Stimulated activated CD4-positive, alpha-beta T cell treated with anti-CD3 and anti-CD28 coated beads, Interleukin-2, amount 100 ng/mL, for 48 hours (primary cell): ENCODE results near the gene PIGP.
"Not testable (repeated sequence)": the region's sequence is repeated elsewhere in the genome, so short reads cannot be mapped to it uniquely, and the experiment has no call there.

Source experiments
- DNase-seq, 2 donors: peaks; one replicate each; pipeline ENCODE4 v3.0.0-alpha.2; 2020

The PIGP gene

DNA sequence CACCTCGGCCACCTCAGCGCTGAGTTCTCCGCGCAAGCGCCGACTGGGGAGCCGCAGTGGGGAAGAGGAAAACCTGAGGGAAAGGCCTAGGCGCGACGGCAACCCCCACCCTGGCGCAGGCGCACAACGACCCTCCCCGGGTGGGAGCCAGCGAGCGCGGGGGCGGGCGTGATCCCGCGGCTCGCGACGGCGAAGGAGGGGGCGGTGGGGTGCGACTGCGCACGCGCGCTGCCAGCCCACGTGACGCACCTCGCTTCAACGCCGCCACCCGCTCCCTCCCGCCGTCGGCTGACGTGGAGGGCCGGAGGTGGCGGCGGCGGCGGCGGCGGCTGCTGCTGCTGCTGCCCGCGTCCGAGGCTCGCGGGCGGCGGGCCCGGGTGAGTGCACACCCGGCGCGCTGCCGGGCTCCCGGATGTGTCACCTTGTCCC lies at the start of gene PIGP, which contains the start of gene TTC3:
TSS of gene PIGP (minus strand) at position 84 of the 429 bp plus-strand sequence. CDS start 556 bp downstream, outside the sequence.
TSS of gene TTC3 (plus strand) at position 267 of the 429 bp plus-strand sequence. CDS start 14,004 bp downstream, outside the sequence.
- DNase-seq = peak; percentile 94 to 97

- DNase-seq = no peak
Measured at GRCh38 chr21:37119421-37120218, 46.7 kb upstream of the PIGP start.

DNA sequence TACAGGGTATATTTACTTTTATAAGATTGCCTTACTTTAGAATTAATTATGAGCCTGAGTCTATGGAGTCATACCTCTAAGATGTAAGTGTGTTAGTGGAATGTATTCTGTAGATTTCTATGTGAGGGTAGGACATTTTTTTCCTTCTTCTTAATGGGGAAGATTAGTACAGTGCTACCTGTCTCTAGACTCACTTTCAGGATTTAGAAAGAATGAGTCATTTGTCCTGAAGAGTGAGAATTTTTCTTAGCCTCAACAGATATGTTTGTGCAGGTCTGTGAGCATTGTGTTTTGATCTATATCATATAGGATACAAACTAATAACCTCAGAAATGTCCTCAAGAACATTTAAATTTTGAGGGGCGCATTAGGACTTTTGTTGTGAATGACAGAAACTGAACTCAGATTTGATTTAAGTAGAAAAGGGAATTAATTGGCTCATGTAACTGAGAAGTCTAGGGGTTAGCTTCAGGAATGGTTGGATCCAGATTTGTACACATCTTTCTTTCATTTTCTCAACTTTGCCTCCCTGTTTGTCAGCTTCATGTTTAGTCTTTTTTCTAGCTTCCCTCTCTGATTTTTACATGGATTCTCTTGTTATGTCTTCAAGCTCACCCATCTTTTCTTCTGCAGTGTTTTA lies 45.4 kb upstream of the PIGP start:
- DNase-seq = no peak

- no peak for DNase-seq
Measured at GRCh38 chr21:37117204-37117603, 44.3 kb upstream of the PIGP start.

GRCh38 chr21:37116459-37116858 lies 43.6 kb upstream of the PIGP start:
- not testable (repeated sequence) for DNase-seq

GRCh38 chr21:37114301-37114700 lies 41.4 kb upstream of the PIGP start:
- DNase-seq = not testable (repeated sequence)

DNA sequence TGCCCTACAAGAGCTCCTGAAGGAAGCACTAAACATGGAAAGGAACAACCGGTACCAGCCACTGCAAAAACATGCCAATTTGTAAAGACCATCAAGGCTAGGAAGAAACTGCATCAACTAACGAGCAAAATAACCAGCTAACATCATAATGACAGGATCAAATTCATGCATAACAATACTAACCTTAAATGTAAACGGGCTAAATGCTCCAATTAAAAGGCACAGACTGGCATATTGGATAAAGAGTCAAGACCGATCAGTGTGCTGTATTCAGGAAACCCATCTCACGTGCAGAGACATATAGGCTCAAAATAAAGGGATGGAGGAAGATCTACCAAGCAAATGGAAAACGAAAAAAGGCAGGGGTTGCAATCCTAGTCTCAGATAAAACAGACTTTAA lies 38.2 kb upstream of the PIGP start:
- DNase-seq = not testable (repeated sequence)

GRCh38 chr21:37106998-37107397 lies 34.1 kb upstream of the PIGP start:
- no peak for DNase-seq

DNA sequence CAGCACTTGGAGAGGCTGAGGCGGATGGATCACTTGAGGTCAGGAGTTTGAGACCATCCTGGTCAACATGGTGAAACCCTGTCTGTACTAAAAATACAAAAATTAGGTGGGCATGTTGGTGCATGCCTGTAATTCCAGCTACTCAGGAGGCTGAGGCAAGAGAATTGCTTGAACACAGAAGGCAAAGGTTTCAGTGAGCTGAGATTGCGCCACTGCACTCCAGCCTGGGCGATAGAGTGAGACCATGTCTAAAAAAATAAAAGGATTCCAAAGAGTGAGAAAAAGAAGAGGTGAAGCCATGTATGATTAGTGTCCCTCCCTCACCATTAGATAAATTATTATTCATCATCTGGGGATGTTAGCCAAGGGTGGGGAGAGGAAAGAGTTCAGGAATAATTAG lies 29.9 kb upstream of the PIGP start:
- DNase-seq = not testable (repeated sequence)

DNA sequence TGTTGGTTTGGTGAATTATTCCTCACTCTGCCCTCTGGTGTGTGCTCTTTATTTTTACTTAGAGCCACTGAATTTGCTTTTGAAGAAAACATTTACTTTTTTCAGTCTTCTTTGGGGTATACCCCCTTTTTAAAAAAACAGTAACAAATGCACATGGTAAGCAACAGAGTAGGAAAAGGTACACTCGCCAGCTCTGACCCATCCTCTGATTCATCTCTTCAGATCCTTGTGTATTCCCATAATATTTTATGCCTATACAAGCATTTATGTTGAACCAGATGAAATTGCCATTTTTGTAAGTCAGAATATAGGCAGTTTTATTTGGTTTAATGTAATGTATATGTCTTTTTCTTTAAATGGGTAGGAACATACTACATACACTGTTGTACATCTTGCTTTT lies 28.5 kb upstream of the PIGP start:
- no peak for DNase-seq

DNA sequence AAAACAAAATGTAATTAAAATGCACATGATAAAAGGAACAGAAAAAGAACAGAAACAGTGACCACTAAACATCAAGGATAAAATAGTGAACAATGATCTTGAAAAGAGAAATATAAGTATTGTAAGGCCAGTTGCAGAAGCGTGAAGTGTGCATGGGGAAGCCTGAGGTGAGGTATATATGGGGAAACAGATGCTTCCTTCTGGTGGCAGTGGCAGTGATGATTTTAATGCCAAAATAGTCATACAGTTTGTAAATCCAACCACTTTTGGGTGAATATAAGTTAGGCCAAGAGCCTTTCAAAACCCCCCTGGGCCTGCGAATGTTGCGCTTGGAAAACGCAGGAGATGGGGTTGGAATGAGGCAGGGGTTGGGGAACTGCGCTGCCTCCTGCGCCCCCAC lies 27.4 kb upstream of the PIGP start:
- no peak for DNase-seq

DNA sequence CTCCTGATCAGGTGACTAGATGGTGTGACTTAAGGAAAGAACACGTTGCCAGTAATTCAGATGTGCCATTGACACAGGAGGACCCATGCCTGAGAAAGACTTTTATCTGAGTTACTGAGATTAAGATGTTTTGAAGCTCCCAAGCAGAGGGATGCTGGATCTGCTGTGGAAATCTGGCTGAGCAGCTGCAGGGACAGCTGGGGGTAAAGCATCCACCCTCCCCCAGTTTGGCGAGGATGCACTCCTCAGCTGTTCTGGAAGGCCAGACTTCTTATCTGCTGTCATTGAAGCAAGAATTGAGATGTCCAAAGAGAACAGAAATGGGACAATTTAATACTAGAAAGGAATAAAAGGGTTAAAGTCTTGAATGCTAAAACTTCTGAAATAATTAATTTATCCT lies 25.9 kb upstream of the PIGP start:
- DNase-seq = no peak

- DNase-seq = no peak
Measured at GRCh38 chr21:37095821-37096220, 22.9 kb upstream of the PIGP start.

- no peak for DNase-seq
Measured at GRCh38 chr21:37093977-37094376, 21.1 kb upstream of the PIGP start.

GRCh38 chr21:37088186-37088735 lies 15.4 kb upstream of the PIGP start:
- DNase-seq = no peak

DNA sequence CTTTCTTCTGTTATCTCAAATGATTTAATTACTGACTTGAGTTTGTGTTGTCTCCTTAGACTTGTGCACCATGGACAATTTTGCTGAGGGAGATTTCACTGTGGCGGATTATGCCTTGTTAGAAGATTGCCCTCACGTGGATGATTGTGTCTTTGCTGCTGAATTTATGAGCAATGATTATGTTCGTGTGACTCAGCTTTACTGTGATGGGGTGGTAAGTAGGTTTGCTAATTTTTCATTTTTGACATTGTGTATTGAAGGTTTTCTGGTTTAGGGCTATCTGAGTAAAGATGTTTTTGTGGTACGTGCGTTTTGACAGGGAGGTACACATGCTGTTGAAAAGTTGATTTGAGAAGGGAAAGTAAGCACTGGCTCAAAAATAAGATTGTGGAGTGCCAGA lies 14.3 kb upstream of the PIGP start:
- DNase-seq = no peak

DNA sequence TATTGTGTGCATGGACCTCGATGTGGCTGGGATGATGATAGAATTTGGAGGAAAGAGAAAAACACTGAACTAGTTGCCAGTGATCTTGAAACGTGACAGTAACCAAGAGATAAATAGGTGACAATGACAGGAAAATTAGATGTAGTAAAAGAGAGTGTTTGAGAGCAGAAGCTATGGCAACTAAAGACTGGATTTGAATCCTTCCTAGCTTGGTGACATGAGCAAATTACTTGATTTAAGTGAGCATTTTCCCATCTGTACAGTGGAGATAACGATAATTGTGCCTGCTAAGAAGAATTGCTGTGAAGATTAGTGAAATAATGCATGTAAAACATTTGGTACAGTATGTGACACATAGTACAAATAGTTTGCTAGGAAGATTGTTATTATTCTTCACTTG lies 12.9 kb upstream of the PIGP start:
- DNase-seq = no peak

GRCh38 chr21:37082856-37083528 lies 10.1 kb upstream of the PIGP start:
- no peak for DNase-seq

DNA sequence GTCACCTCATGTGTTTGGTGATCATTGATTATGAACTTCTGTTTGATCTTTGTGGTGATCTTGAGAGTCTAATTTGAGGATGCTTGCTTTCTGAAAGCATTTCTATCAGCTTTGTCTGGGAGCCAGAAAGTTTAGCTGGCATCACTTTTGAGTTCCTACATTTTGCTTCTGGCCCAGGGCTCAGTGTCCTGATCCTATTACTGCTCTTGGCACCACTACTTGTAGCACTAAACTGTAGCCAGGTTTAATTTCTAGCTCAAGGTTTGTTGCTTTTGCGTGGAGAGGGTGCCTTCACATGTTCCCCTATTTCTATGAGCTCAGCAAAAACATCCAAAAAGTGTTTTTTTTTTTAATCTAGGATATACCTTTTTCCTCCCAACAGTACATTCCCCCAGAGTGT lies 9.5 kb upstream of the PIGP start:
- no peak for DNase-seq

DNA sequence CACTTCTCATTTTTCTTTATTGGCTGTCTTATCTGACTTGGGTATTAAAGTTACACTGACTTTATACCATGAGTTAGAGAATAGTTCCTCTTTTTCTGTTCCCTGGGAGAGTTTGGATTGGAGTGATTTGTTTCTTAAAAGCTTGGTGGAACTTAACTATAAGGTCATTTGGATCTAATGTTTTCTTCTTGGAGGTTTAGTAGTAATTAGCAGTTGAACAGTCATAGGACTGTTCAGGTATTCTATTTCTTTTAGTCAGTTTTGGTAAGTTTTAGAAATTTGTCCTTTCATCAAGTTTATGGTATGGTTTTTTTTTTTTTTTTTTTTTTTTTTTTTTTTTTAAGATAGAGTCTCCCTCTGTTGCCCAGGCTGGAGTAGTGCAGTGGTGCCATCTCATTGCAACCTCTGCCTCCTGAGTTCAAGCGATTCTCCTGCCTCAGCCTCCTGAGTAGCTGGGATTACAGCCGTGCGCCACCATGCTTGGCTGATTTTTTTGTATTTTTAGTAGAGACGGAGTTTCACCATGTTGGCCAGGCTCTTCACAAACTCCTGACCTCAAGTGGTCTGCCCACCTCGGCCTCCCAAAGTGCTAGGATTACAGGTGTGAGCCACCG lies 6.4 kb upstream of the PIGP start:
- DNase-seq = no peak

DNA sequence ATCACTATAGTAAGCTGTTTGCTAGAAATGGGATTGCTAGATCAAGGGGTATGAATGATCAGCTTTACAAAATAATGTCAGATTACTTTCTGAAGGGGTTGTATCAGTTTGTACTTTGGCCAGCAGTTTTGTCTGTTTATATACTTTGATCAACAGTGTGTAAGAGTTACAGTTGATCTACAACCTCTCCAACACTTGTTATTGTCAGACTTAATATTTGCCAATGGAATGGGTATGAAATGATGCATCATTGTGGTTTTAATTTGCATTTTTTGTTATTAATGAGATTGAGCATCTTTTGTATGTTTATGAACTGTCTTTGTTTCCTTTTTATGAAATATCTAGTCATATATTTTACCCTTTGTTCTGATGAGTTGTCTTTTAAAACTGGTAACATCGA lies 4.5 kb upstream of the PIGP start:
- DNase-seq = no peak

DNA sequence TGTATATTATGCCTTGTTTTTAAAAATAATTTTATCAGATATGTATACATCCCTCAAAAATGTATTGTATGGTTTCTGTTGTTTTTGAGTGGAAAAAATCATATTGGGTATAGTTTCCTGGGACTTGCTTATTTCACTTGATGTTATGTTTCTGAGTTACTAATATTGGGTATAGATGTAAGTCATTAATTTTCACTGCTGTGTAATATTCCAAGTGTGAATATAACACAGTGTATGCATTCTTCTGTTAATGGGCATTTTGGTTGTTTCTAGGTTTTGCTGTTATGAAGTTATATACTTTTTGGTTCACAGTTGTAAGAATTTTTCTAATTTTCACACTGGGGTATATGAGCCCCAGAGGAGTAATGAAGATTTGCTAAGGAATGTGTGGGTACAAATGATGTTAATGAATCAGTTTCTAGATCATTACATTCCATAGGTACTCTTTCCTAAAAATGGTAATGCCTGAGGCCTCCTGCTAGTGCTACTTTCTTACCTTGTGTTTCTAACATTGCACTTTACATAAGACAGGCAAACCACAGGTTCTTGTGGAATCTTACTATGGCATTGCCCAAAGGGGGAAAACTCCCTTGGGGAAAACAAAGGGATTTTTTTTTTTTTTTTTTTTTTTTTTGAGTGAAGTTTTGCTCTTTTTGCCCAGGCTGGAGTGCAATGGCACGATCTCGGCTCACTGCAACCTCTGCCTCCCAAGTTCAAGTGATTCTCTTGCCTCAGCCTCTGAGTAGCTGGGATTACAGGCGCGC lies 3.4 kb upstream of the PIGP start:
- DNase-seq = no peak
